Measurements from ENCODE around the gene KCNJ18.
"Not testable (repeated sequence)": the region's sequence is repeated elsewhere in the genome, so short reads cannot be mapped to it uniquely, and the experiment has no call there.

Gene KCNJ18

DNA sequence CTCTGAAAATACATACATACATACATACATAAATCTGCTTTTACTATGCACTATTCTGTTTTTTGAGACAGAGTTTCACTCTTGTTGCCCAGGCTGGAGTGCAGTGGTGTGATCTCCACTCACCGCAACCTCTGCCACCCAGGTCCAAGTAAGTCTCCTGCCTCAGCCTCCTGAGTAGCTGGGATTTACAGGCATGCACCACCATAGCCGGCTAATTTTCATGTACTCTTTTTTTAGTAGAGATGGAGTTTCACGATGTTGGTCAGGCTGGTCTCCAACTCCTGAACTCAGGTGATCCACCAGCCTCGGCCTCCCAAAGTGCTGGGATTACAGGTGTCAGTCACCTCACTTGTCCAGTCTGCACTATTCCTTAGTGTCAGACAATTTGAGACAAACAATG, 20.5 kb upstream of the KCNJ18 start:
- not testable (repeated sequence) for DNase-seq

DNA sequence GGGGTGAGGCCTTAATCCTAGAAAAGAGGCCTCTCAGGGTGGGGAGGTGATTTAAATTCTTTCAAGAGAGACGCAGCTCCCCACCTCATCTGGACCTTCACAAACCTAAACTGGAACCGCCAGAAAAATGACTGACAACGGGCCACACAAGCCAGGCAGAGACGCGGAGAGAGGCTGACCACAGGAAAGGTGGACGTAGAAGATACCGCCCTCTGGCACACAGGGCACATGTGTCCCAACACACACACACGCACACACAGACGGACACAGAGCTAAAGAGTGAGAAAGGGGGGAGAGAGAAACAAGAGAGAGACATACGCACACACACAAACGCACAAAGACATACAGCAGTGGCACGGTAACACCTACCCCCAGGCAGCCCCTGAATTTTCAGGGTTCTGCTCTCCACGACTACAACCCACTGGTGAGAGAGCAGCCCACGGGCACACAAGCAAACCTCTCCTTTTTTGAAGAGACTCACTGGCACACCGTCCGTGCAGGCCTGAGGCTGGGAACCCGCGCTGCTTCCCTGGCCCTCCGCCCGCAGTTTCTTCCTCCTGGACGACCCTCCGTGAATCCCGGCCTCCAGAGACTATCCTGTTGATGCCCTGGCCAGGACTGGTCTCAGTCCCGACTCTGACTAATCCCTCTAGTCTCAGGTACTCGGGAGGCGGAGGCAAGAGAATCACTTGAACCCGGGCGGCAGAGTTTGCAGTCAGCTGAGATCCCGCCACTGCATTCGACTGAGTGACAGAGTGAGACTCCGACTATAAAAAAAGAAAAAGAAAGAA, 18.7 kb upstream of the KCNJ18 start:
- DNase-seq, result not testable (repeated sequence)

DNA sequence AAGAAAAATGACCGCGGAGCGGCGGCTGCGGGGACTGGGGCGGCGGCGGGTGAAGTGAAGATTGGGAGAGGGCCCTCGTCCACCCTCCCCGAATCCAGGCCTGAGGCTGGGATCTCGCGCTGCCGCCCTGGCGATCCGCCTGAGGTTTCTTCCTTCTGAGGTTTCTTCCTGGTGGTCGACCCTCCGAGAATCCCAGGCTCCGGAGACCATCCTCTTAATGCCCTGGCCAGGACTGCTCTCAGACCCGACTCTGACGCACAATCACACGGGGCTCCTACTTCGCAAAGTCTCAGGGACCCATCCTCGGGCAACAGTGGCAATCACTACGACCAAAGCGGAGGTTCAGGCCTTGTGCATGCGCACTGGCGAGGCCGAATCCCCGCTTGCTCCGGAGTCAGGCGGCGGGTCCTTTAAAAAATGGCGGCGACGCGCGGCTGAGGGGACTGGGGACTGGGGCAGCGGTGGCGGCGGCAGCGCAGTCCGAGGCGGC, 18.0 kb upstream of the KCNJ18 start:
- no peak for DNase-seq

DNA sequence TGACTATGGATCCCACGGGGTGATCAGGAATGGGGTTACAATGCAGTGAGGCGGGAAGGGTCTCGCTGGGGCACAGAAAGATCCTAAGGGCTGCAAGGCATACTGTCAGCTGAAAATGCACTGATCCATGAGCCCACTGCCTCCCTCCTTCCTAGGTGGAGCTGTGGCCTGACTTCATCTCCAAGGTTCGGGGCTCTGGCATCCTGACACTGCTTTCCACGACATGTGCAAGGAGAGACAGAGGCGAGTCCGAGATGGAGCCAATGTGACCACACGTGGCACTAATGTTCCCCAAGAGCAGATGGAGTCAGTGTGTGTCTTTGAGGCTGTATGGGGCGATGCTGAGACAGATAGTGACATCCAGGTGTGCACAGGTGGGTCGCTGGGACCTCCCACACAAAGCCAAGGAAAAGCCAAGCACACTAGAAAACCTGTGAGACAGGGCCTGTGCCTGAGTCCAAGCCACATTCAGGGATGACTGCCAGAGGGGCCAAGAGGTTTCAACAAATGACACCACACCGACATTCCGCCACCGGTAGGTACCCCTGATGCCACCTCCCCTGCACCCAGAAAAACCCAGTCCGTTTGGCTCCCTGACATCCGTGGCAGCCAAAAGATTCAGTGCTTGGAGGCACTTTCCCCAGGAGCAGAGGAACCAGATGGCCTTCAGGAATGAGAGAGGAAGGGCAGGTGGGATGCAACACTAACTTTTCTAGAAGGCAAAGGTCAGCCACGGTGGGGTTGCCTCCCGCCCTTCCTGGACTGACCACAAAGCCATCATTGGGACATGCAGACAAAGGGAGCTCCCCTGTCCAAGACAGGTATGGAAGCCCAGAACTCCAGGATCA, 17.2 kb upstream of the KCNJ18 start:
- DNase-seq, result not testable (repeated sequence)

DNA sequence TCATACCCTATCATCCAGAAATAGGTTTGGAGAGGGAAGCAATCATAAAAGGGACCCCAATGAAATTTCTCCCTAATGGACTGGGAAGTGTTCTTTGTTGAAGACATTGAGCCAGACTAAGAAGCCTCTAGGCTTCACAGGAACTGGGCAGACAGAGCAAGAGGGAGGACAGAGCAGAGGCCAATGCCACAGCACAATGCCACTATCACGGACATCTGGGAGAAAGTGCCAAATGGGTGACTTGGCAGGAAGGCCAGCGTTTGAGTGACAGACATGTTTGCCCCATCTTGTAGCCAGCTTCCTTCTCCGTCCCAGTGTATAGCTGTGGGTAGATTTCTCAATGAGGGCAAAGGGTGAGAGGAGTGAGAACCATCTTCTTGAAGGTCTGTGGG, 16.6 kb upstream of the KCNJ18 start:
- DNase-seq, result not testable (repeated sequence)

DNA sequence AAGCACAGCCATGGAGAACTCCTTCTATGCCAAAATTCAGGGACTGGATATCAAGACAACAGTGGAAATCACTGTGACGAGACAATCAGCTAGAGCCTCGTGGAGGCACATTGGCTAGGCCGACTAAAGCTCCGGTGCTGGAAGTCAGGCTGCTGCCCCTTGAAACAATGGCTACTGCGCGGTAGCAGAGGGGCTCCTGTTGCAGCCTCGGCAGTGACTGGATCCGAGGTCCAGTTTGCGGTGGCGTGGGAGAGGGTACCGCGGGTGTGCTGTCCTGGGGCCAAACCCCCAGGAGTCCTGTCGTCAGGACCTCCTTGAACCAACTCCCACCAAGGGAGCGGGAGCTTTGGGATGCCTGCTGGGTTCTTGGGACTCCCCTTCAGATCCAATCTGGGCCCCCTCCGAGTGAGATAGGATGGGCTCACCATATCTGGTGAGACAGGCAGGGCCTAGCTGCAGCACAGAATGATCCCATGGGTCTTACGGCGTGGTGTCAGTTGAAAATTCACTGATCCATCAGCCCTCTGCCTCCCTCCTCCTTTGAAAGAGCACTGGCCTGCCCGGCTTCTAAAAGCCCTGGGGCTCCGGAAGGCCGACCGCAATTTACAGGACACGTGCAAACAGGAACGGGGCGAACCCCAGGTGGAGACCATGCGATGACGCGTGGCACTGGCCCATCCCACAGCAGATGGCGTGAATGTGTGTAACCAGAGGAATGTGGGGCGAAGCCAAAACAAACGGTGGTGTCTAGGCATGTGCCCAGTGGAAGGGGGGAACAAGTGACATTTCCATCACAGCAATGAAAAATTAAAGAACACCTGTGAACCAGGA, 15.8 kb upstream of the KCNJ18 start:
- DNase-seq, result no peak

DNA sequence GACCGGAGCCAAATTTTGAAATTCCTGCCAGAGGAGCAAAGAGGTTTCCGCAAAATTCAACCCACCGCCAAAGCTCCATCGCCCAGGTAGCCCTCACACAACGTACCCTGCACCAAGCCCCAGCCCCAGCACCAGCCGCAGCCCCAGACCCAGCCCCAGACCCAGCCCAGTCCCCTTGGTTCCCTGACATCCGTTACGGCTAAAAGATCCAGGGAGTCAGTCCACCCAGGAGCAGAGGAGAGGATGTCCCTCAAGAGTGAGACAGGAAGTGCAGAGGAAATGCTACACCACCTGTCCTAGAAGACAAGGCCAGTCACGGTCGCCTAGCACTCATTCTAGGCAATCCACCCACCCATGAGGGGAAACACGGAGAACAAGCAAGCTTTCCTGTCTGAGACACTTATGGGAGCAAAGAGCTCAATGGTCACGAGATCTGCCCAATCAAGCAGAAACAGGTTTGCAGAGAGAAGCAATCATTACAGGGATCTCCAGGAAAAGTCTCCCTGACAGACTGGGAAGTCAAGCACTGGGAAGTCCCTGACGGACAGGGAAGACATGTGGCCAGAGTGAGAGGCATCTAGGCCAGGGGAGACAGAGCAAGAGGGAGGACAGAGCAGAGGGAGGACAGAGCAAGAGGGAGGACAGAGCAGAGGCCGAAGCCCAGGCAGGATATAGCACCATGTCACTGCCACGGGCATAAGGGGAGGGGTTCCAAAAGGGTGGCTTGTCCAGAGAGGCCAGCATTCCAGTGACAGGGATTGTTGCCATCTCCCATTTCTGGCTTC, 15.0 kb upstream of the KCNJ18 start:
- DNase-seq, result no peak

DNA sequence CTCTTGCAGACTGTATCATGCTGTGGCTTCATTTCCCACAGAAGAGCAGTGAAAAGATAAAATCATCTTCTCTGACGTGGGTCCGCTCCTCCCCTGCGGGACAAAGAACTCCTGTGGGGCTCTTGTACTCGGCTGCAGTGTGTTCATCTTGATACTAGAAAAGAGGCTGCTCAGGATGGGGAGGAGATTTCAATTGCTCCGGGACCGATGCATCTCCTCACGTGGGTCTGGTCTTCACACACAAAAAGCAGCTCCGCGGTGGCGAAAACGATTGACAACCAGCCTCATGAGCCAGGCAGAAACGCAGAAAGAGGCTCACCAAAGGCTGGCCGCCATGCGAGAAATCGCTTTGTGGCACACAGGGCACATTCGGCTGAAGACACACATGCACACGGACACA, 14.4 kb upstream of the KCNJ18 start:
- no peak for DNase-seq

DNA sequence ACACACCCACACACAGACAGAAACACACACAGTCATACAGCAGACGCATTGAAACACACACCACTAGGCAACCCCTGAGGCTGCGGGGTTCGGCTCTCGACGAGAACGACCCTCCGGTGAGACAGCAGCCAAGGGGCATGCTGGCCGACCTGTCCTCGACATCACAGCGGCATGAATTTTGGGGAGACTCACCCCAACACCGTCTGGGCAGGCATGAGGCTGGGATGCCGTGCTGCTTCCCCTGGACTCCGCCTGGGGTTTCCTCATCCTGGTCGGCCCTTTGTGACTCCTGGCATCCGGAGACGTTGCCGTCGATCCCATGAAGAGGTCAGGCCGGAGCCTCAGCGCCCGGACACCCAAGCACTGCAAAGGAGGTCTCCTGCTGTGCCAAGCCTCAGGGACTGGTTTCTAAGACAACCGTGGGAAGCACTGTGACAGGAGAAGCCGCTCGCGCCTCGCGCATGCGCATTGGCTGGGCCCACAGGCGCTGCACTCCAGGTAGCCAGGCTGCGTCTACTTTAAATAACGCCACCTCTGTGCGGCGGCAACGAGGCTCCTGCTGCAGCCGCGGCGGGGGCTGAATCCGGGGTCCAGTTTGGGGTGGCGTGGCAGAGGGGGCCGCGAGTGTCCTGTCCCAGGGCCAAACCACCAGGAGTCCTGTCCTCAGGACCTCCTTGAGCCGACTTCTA, 13.8 kb upstream of the KCNJ18 start:
- no peak for DNase-seq

DNA sequence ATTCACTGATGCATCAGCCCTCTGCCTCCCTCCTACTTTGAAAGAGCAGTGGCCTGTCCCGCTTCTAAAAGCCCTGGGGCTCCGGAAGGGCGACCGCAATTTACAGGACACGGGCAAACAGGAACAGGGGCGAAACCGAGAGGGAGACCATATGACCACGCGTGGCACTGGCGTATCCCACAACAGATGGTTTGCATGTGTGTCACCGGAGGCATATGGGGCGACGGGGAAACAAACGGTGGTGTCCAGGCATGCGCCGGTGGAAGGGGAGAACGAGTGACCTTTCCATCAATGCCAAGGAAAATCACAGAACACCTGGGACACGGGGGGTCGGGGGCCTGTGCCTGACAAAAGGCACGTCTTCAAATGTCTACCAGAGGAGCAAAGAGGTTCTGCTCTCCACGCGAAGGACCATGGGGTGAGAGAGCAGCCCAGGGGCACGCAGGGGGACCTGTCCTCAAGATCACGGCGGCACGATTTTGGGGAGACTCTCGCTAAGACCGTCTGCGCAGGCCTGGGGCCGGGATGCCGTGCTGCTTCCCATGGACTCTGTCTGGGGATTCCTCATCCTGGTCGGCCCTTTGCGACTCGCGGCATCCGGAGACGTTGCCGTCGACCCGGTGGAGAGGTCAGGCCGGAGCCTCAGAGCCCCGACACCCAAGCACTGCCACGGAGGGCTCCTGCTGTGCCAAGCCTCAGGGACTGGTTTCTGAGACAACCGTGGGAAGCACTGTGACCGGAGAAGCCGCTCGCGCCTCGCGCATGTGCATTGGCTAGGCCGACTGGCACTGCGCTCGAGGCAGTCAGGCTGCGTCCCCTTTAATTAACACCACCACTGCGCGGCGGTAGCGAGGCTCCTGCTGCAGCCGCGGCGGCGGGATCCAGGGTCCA, 12.8 kb upstream of the KCNJ18 start:
- DNase-seq, result no peak

DNA sequence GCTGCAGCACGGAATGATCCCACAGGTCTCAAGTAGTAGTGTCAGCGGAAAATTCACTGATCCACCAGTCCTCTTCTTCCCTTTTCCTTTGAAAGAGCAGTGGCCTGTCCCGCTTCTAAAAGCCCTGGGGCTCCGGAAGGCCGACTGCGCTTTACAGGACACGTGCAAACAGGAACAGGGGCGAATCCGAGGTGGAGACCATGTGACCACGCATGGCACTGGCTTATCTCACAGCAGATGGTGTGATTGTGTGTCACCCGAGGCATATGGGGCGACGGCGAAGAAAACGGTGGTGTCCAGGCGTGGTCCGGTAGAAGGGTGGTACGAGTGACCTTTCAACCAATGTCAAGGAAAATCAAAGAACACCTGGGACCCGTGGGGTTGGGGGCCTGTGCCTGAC, 12.0 kb upstream of the KCNJ18 start:
- no peak for DNase-seq

DNA sequence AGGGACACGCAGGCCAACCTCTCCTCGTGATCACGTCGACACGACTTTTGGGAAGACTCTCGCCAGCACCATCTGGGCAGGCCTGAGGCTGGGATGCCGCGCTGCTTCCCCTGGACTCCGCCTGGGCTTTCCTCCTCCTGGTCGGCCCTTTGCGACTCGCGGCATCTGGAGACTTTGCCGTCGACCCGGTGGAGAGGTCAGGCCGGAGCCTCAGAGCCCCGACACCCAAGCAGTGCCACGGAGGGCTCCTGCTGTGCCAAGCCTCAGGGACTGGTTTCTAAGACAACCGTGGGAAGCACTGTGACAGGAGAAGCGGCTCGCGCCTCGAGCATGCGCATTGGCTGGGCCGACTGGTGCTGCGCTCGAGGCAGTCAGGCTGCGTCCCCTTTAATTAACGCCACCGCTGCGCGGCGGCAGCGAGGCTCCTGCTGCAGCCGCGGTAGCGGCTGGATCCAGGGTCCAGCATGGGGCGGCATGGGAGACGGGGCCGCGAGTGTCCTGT, 11.4 kb upstream of the KCNJ18 start:
- DNase-seq, result not testable (repeated sequence)

DNA sequence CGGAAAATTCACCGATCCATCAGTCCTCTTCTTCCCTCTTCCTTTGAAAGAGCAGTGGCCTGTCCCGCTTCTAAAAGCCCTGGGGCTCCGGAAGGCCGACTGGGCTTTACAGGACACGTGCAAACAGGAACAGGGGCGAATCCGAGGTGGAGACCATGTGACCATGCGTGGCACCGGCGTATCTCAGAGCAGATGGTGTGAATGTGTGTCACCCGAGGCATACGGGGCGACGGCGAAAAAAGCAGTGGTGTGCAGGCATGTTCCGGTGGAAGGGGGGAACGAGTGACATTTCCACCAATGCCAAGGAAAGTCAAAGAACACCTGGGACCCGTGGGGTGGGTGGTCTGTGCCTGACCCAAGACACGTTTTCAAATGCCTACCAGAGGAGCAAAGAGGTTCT, 10.7 kb upstream of the KCNJ18 start:
- DNase-seq, result not testable (repeated sequence)

DNA sequence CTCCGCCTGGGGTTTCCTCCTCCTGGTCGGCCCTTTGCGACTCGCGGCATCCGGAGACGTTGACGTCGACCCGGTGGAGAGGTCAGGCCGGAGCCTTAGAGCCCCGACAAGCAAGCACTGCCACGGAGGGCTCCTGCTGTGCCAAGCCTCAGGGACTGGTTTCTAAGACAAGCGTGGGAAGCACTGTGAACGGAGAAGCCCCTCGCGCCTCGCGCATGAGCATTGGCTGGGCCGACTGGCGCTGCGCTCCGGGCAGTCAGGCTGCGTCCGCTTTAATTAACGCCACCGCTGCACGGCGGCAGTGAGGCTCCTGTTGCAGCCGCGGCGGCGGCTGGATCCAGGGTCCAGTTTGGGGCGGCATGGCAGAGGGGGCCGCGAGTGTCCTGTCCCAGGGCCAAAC, 10.2 kb upstream of the KCNJ18 start:
- not testable (repeated sequence) for DNase-seq

DNA sequence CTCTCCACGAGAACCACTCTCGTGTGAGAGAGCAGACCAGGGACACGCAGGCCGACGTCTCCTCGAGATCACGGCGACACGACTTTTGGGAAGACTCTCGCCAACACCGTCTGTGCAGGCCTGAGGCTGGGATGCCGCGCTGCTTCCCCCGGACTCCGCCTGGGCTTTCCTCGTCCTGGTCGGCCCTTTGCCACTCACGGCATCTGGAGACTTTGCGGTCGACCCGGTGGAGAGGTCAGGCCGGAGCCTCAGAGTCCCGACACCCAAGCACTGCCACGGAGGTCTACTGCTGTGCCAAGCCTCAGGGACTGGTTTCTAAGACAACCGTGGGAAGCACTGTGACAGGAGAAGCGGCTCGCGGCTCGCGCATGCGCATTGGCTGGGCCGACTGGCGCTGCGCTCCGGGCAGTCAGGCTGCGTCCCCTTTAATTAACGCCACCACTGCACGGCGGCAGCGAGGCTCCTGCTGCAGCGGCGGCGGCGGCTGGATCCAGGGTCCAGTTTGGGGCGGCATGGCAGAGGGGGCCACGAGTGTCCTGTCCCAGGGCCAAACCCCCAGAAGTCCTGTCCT, 9.1 kb upstream of the KCNJ18 start:
- not testable (repeated sequence) for DNase-seq

DNA sequence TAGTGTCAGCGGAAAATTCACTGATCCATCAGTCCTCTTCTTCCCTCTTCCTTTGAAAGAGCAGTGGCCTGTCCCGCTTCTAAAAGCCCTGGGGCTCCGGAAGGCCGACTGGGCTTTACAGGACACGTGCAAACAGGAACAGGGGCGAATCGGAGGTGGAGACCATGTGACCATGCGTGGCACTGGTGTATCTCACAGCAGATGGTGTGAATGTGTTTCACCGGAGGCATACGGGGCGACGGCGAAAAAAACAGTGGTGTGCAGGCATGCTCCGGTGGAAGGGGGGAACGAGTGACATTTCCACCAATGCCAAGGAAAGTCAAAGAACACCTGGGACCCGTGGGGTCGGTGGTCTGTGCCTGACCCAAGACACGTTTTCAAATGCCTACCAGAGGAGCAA, 8.4 kb upstream of the KCNJ18 start:
- DNase-seq, result not testable (repeated sequence)

DNA sequence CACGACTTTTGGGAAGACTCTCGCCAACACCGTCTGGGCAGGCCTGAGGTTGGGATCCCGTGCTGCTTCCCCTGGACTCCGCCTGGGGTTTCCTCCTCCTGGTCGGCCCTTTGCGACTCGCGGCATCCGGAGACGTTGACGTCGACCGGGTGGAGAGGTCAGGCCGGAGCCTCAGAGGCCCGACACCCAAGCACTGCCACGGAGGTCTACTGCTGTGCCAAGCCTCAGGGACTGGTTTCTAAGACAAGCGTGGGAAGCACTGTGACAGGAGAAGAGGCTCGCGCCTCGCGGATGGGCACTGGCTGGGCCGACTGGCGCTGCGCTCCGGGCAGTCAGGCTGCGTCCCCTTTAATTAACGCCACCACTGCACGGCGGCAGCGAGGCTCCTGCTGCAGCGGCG, 7.9 kb upstream of the KCNJ18 start:
- DNase-seq, result not testable (repeated sequence)

DNA sequence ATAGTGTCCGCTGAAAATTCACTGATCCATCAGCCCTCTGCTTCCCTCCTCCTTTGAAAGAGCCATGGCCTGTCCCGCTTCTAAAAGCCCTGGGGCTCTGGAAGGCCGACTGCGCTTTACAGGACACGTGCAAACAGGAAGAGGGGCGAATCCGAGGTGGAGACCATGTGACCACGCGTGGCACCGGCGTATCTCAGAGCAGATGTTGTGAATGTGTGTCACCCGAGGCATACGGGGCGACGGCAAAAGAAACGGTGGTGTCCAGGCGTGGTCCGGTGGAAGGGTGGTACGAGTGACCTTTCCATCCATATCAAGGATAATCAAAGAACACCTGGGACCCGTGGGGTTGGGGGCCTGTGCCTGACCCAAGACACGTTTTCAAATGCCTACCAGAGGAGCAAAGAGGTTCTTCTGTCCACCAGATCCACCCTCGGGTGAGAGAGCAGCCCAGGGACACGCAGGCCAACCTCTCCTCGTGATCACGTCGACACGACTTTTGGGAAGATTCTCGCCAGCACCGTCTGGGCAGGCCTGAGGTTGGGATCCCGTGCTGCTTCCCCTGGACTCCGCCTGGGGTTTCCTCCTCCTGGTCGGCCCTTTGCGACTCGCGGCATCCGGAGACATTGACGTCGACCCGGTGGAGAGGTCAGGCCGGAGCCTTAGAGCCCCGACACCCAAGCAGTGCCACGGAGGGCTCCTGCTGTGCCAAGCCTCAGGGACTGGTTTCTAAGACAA, 7.1 kb upstream of the KCNJ18 start:
- DNase-seq, result not testable (repeated sequence)

Measured in hematopoietic multipotent progenitor cell treated with erythropoietin and hydrocortisone succinate and interleukin-3 and kit ligand, for 6 days (in vitro differentiated cells).